Measurements from ENCODE around the gene AAGAB. TPM values are rescaled to one million over a fixed set of nuclear protein-coding genes. Genes with fewer than 3 reads are reported as not detected.

Gene AAGAB
- total RNA-seq, 2 donors from 2014 or later: 67.7 to 99.1 TPM

DNA sequence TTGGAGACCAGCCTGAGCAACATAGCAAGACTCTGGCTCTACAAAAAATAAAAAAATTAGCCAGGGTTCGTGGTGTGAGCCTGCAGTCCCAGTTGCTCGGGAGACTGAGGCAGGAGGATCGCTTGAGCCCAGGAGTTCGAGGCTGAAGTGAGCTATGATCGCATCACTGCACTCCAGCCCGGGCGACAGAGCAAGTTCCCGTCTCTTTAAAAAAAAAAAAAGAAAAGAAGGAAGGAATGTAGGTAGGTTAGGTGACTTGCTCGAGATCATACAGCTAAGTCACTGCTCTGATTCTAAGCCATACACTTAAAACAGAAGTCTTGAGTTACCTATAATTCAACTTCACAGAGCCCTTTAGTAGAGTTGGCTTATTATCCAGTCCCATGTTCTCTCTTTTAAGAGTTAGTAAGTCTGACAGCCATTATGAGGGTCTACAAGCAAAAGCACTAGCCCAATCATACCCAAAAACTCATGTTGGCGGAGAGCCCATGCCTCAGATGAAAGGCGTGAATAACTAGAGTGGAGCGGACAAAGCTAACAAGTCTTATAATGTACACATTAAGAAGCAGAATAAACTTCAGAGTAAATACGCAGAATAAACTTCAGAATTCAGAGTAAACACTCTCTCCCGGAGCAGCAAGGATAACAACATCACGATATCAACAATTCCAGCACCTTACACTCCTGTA is 768 bp downstream of the AAGAB start:
- no peaks in the 10 kb centered on the region for H3K4me1 Mint-ChIP-seq
- no peaks in the 10 kb centered on the region for H3K9me3 Mint-ChIP-seq
- TF ChIP-seq, protein P1, sequence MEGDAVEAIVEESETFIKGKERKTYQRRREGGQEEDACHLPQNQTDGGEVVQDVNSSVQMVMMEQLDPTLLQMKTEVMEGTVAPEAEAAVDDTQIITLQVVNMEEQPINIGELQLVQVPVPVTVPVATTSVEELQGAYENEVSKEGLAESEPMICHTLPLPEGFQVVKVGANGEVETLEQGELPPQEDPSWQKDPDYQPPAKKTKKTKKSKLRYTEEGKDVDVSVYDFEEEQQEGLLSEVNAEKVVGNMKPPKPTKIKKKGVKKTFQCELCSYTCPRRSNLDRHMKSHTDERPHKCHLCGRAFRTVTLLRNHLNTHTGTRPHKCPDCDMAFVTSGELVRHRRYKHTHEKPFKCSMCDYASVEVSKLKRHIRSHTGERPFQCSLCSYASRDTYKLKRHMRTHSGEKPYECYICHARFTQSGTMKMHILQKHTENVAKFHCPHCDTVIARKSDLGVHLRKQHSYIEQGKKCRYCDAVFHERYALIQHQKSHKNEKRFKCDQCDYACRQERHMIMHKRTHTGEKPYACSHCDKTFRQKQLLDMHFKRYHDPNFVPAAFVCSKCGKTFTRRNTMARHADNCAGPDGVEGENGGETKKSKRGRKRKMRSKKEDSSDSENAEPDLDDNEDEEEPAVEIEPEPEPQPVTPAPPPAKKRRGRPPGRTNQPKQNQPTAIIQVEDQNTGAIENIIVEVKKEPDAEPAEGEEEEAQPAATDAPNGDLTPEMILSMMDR (conservative IDR thresholded peaks at IDR 0.05): no peak
- peaks cover 3% of the 10 kb centered on the region for H3K36me3 Mint-ChIP-seq (ENCODE audit: low read depth)
- H3K27me3 ChIP-seq (ENCODE audit: control insufficient read depth, insufficient read depth, low read length, poor library complexity, severe bottlenecking): no peaks in the 10 kb centered on the region
- H3K27me3 Mint-ChIP-seq (ENCODE audit: insufficient read depth): peaks cover 18% of the 10 kb centered on the region
- no peaks in the 10 kb centered on the region for H3K4me1 ChIP-seq (ENCODE audit: control insufficient read depth, insufficient read depth, low read length)
- peak overlapping the region; percentile 72 for H3K27ac ChIP-seq (ENCODE audit: low read depth, low read length)
- H3K4me3 ChIP-seq (ENCODE audit: low read length): peak overlapping the region; percentile 100
- no peak for DNase-seq
- H3K9me3 ChIP-seq (ENCODE audit: control insufficient read depth, low read length): no peaks in the 10 kb centered on the region
- peaks cover 6% of the 10 kb centered on the region for H3K36me3 ChIP-seq (ENCODE audit: control insufficient read depth, insufficient read depth, low read length)
- H3K9ac ChIP-seq (ENCODE audit: extremely low read depth, low read length, poor library complexity, severe bottlenecking): peak overlapping the region; percentile 95
- 39 to 46% methylated on average over 8 to 15 of the region's 15 CpGs for WGBS, 2 experiments (ENCODE audit: insufficient coverage in 1 of 2, insufficient read length in 1 of 2)
- H3K4me3 Mint-ChIP-seq: peak overlapping the region; percentile 98
- peak overlapping the region; percentile 98 for H3K27ac Mint-ChIP-seq

DNA sequence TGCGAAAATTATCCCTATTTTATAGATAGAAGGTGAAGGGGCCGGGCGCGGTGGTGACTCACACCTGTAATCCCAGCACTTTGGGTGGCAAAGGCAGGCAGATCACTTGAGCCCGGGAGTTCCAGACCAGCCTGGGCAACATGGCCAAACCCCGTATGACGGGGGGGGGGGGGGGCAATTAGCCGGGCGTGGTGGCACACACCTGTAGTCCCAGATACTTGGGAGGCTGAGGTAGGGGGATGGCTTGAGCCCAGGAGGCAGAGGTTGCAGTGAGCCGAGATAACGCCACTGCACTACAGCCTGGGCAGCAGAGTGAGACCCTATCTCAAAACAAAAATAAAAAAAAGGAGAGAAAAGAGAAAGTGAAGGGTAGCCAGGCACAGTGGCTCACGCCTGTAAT is 1.4 kb downstream of the AAGAB start:
- Mint-ChIP-seq H3K27me3 (ENCODE audit: insufficient read depth) (peaks cover 18% of the 10 kb centered on the region), H3K9me3 (no peaks in the 10 kb centered on the region), H3K4me3 (peak overlapping the region; percentile 98), H3K36me3 (ENCODE audit: low read depth) (peaks cover 3% of the 10 kb centered on the region), H3K27ac (no peak overlapping the region), H3K4me1 (no peaks in the 10 kb centered on the region)
- Histone ChIP-seq H3K4me3 (ENCODE audit: low read length) (peak overlapping the region; percentile 100), H3K27ac (ENCODE audit: low read depth, low read length) (no peak overlapping the region), H3K36me3 (ENCODE audit: control insufficient read depth, insufficient read depth, low read length) (peaks cover 6% of the 10 kb centered on the region), H3K27me3 (ENCODE audit: control insufficient read depth, insufficient read depth, low read length, poor library complexity, severe bottlenecking) (no peaks in the 10 kb centered on the region), H3K9ac (ENCODE audit: extremely low read depth, low read length, poor library complexity, severe bottlenecking) (no peak overlapping the region), H3K9me3 (ENCODE audit: control insufficient read depth, low read length) (no peaks in the 10 kb centered on the region), H3K4me1 (ENCODE audit: control insufficient read depth, insufficient read depth, low read length) (no peaks in the 10 kb centered on the region)
- TF ChIP-seq, protein P1 (conservative IDR thresholded peaks at IDR 0.05): no peak
- 97 to 100% methylated on average over 1 to 10 of the region's 12 CpGs for WGBS, 2 experiments (ENCODE audit: insufficient coverage in 1 of 2, insufficient read length in 1 of 2)
- DNase-seq: no peak

DNA sequence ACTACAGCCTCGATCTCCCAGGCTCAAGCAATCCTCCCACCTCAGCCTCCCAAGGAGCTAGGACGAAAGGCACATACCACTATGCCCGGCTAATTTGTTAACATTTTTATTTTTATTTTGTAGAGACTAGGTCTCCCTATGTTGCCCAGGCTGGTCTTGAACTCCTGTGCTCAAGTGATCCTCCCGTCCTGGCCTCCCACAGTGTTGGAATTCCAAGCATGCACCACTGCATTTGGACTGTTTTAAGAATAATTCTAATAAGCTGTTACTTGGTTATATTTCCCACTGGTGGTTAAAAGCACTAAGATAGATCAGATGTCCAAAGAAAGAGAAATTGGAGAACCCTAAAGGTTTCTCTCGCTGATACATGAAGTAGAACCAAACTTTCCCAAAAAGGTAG is 3.1 kb downstream of the AAGAB start:
- DNase-seq: no peak
- H3K9ac ChIP-seq (ENCODE audit: extremely low read depth, low read length, poor library complexity, severe bottlenecking): no peak overlapping the region
- Mint-ChIP-seq H3K4me3 (no peak overlapping the region), H3K4me1 (no peaks in the 10 kb centered on the region), H3K36me3 (ENCODE audit: low read depth) (peaks cover 15% of the 10 kb centered on the region), H3K27me3 (ENCODE audit: insufficient read depth) (peaks cover 15% of the 10 kb centered on the region), H3K9me3 (peaks cover 7% of the 10 kb centered on the region), H3K27ac (no peak overlapping the region)
- no peaks in the 10 kb centered on the region for H3K4me1 ChIP-seq (ENCODE audit: control insufficient read depth, insufficient read depth, low read length)
- no peak overlapping the region for H3K4me3 ChIP-seq (ENCODE audit: low read length)
- peaks cover 8% of the 10 kb centered on the region for H3K9me3 ChIP-seq (ENCODE audit: control insufficient read depth, low read length)
- no peaks in the 10 kb centered on the region for H3K27me3 ChIP-seq (ENCODE audit: control insufficient read depth, insufficient read depth, low read length, poor library complexity, severe bottlenecking)
- peaks cover 6% of the 10 kb centered on the region for H3K36me3 ChIP-seq (ENCODE audit: control insufficient read depth, insufficient read depth, low read length)
- 78 to 95% methylated on average over 2 to 5 of the region's 5 CpGs for WGBS, 2 experiments (ENCODE audit: insufficient coverage in 1 of 2, insufficient read length in 1 of 2)
- TF ChIP-seq, protein P1 (conservative IDR thresholded peaks at IDR 0.05): no peak
- no peak overlapping the region for H3K27ac ChIP-seq (ENCODE audit: low read depth, low read length)
